Testis (tissue), 3 donors: ENCODE results near the gene GPR82. TPM values are rescaled to one million over a fixed set of nuclear protein-coding genes. Genes with fewer than 3 reads are reported as not detected.

ENCODE experiments used
- DNase-seq: peaks from one replicate; pipeline ENCODE4 v3.0.0-alpha.2; 2019
- H3K27ac ChIP-seq, 2 donors: fragments of 200-600 bp; sonication (generic); one replicate each; pipeline ENCODE4 v1.5.1; 2019
- H3K27me3 ChIP-seq: fragments of 200-600 bp; sonication (generic); one replicate; pipeline ENCODE4 v1.5.1; 2019
- H3K36me3 ChIP-seq: fragments of 200-600 bp; sonication (generic); one replicate; pipeline ENCODE4 v1.5.1; 2017; ENCODE audit warnings: low read depth; ENCODE audit errors: missing control alignments
- H3K4me1 ChIP-seq: fragments of 200-600 bp; sonication (generic); one replicate; pipeline ENCODE4 v1.5.1; 2019
- H3K4me3 ChIP-seq, 2 donors: fragments of 200-600 bp; sonication (generic); one replicate each; pipeline ENCODE4 v1.5.1; 2017 to 2019
- H3K9me3 ChIP-seq: fragments of 200-600 bp; sonication (generic); one replicate; pipeline ENCODE4 v1.5.1; 2017
- CTCF ChIP-seq, 3 experiments: fragments of 450-650 bp in 2 of 3; fragments of 200-600 bp in 1 of 3; sonication (generic) in 1 of 3; IDR thresholded peaks; one replicate each; pipeline ENCODE4 v1.5.1; 2016 to 2019; ENCODE audit warnings: antibody characterized with exemption in 3 of 3, mild to moderate bottlenecking in 2 of 3, moderate library complexity in 1 of 3
- POLR2A ChIP-seq: fragments of 450-650 bp; IDR thresholded peaks from one replicate; pipeline ENCODE4 v1.6.1; 2017; ENCODE audit warnings: antibody characterized with exemption, mild to moderate bottlenecking, moderate library complexity
- WGBS, 2 donors: methylation state at CpG; one replicate each; pipeline ENCODE4 v1.1.5; 2018; 5-methylcytosine and 5-hydroxymethylcytosine counted together
- intact Hi-C: fragments of 100-400 bp; cut with DNase I; formaldehyde crosslinking; loops from one replicate; pipeline ENCODE4 v1.15.1; 2023; ENCODE audit warnings: low total_unique reads
- polyA plus RNA-seq: library from polyadenylated mRNA; stranded (reverse); fragments of 350-450 nt; fragmentation: Illumina TruSeq; extraction: RNeasy Lipid Tissue Mini Kit (QIAGEN cat#74804); gene quantifications from one replicate; pipeline ENCODE4 v1.2.3, GENCODE V29; 2014; ENCODE audit warnings: low read depth, low replicate concordance; ENCODE audit not compliant: insufficient read depth
- total RNA-seq, 2 donors: library from RNA; depleted of rRNA; stranded (reverse); fragments of >200 nt; gene quantifications; one replicate each; pipeline ENCODE4 v1.2.3, GENCODE V29; 2016

GPR82 gene
- total and polyA plus RNA-seq, 3 donors from 2014 or later: 0.16 to 0.31 TPM; not detected in 1

GRCh38 chrX:41733939-41734338 is 10.0 kb downstream of the GPR82 start:
- Histone ChIP-seq H3K27ac (no peak overlapping the region), H3K36me3 (no peaks in the 10 kb centered on the region), H3K4me1 (no peaks in the 10 kb centered on the region), H3K9me3 (no peaks in the 10 kb centered on the region), H3K4me3 (no peak overlapping the region), H3K27me3 (no peaks in the 10 kb centered on the region)
- 86 to 87% methylated on average over 1 of the region's 1 CpG for WGBS, 2 donors
- DNase-seq: no peak
- intact Hi-C loops: no loop called here
- TF ChIP-seq POLR2A: no peak
- no peak for TF ChIP-seq CTCF (IDR thresholded peaks at IDR 0.05)

GRCh38 chrX:41734530-41734929 is 10.5 kb downstream of the GPR82 start:
- H3K4me1 ChIP-seq: no peaks in the 10 kb centered on the region
- H3K27me3 ChIP-seq: no peaks in the 10 kb centered on the region
- 39 to 64% methylated on average over 1 of the region's 1 CpG for WGBS, 2 donors
- intact Hi-C loops: no loop called here
- no peaks in the 10 kb centered on the region for H3K36me3 ChIP-seq
- no peak overlapping the region for H3K4me3 ChIP-seq
- no peak overlapping the region for H3K27ac ChIP-seq
- H3K9me3 ChIP-seq: no peaks in the 10 kb centered on the region
- TF ChIP-seq CTCF (IDR thresholded peaks at IDR 0.05) (peak in 1 of 3 experiments; percentile 30), POLR2A (no peak)
- DNase-seq: no peak

DNA sequence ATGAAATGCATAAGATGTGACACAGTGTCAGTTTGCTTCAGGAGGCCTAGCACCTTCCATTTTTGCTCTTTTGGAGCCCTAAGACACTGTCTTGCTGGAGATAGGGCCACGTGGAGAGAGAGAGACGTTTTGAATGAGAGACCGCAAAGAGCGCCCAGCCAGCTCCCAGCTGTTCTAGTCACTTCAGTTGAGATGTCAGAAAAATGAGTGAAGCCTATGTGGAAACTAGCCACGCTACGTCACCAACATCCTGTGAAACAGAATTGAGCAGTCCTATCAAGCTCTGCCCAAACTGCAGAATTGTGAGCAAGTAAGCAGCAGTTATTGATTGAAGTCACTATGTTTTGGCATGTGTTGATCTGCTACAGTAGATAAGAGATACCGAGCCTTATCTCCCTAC is 13.1 kb downstream of the GPR82 start:
- H3K9me3 ChIP-seq: no peaks in the 10 kb centered on the region
- no peak for DNase-seq
- H3K4me1 ChIP-seq: no peaks in the 10 kb centered on the region
- H3K36me3 ChIP-seq: no peaks in the 10 kb centered on the region
- intact Hi-C loops: no loop called here
- TF ChIP-seq CTCF (IDR thresholded peaks at IDR 0.05) (no peak), POLR2A (no peak)
- H3K27ac ChIP-seq: no peak overlapping the region
- 80 to 83% methylated on average over 7 of the region's 7 CpGs for WGBS, 2 donors
- H3K27me3 ChIP-seq: no peaks in the 10 kb centered on the region
- H3K4me3 ChIP-seq: no peak overlapping the region

DNA sequence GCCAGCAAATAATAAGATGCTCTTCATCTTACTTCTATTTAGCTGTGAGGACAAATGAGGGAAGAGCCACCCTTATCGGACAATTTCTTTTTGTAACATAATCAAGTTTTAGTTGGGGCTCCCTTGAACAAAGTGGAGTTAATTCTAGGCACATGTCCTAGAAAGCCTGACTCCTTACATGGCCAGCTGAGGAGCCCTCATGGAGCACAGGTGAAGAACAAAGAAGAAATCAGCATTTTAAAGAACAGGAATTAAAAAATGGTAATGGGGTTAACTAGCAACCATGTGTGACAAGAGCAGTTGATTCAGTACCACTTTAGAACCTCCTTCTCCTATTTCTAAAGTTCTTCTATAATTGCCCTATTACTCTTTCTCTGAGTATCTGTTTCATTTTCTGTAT is 15.9 kb downstream of the GPR82 start:
- TF ChIP-seq POLR2A: no peak
- Histone ChIP-seq H3K9me3 (no peaks in the 10 kb centered on the region), H3K4me1 (no peaks in the 10 kb centered on the region), H3K4me3 (no peak overlapping the region), H3K27me3 (no peaks in the 10 kb centered on the region), H3K36me3 (no peaks in the 10 kb centered on the region), H3K27ac (no peak overlapping the region)
- intact Hi-C loops: no loop called here
- WGBS, 2 donors: 75 to 88% methylated on average over 1 of the region's 1 CpG
- DNase-seq: no peak

DNA sequence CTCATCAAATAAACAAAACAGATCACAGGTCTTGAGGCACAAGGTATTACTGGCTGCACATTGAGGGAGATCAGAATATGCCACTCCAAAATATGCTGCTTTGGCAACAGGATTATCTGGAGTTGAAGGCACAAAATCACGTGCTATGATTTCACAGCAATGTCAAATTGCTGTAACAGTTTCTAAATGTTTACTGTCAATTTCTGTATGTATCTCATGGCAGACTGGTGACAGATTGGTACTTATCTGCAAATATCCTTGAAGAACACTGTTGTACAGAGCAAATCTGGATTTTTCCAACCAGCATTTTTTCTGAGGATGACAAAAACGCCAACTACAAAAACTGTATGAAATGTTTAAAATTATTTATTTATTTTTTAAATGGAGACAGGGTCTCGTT is 26.7 kb downstream of the GPR82 start:
- H3K4me3 ChIP-seq: no peak overlapping the region
- H3K9me3 ChIP-seq: no peaks in the 10 kb centered on the region
- no peaks in the 10 kb centered on the region for H3K4me1 ChIP-seq
- no peak overlapping the region for H3K27ac ChIP-seq
- intact Hi-C loops: no loop called here
- WGBS, 2 donors: 77 to 82% methylated on average over 3 of the region's 3 CpGs
- no peaks in the 10 kb centered on the region for H3K27me3 ChIP-seq
- TF ChIP-seq CTCF (IDR thresholded peaks at IDR 0.05) (no peak), POLR2A (no peak)
- no peak for DNase-seq
- no peaks in the 10 kb centered on the region for H3K36me3 ChIP-seq
